ENCODE measurements around the gene ADARB2. TPM values are rescaled to one million over a fixed set of nuclear protein-coding genes. Genes with fewer than 3 reads are reported as not detected.
A peak's percentile ranks its signal among the peaks of the same experiment; 100 is the strongest.

The ADARB2 gene
- total and polyA plus RNA-seq, 4 donors = 0.22 to 1.3 (median 0.55) TPM

- H3K27ac ChIP-seq (ENCODE audit: low read depth in 1 of 2, low read length in 1 of 2) = no peak overlapping the region
- DNase-seq = no peak
- TF ChIP-seq CTCF (IDR thresholded peaks at IDR 0.05; ENCODE audit: control extremely low read depth, extremely low read depth) = no peak
- H3K4me3 ChIP-seq = no peak overlapping the region
- H3K9me3 ChIP-seq (ENCODE audit: control insufficient read depth in 4 of 4, insufficient read depth in 3 of 4, low read length in 3 of 4) = peaks cover 0 to 2% (median 0%) of the 10 kb centered on the region in 4 donors
- no peaks in the 10 kb centered on the region for H3K36me3 ChIP-seq (ENCODE audit: control insufficient read depth in 4 of 4, insufficient read depth in 4 of 4, low read length in 4 of 4)
- no peak overlapping the region for H3K9ac ChIP-seq (ENCODE audit: insufficient read depth in 1 of 2, low read length in 2 of 2)
- H3K4me1 ChIP-seq (ENCODE audit: control insufficient read depth in 5 of 5, insufficient read depth in 5 of 5, low read length in 5 of 5) = peaks cover 0 to 2% (median 0%) of the 10 kb centered on the region in 5 donors
- WGBS, 2 donors = 87 to 90% methylated on average over 10 of the region's 10 CpGs
- no peak for ATAC-seq (ENCODE audit: insufficient read depth, low FRiP score)
- H3K27me3 ChIP-seq (ENCODE audit: control insufficient read depth in 3 of 3, insufficient read depth in 3 of 3, low read length in 2 of 3) = peaks cover 0 to 2% (median 0%) of the 10 kb centered on the region in 3 donors
Observed at GRCh38 chr10:1766049-1766448, 28.7 kb upstream of the ADARB2 start.

GRCh38 chr10:1762076-1762475 lies 24.8 kb upstream of the ADARB2 start:
- Histone ChIP-seq H3K4me3 (no peak overlapping the region), H3K27me3 (ENCODE audit: control insufficient read depth in 3 of 3, insufficient read depth in 3 of 3, low read length in 2 of 3) (peaks cover 0 to 9% (median 0%) of the 10 kb centered on the region in 3 donors), H3K9me3 (ENCODE audit: control insufficient read depth in 4 of 4, insufficient read depth in 3 of 4, low read length in 3 of 4) (peaks cover 0 to 11% (median 0%) of the 10 kb centered on the region in 4 donors), H3K4me1 (ENCODE audit: control insufficient read depth in 5 of 5, insufficient read depth in 5 of 5, low read length in 5 of 5) (peaks cover 0 to 2% (median 0%) of the 10 kb centered on the region in 5 donors), H3K27ac (ENCODE audit: low read depth in 1 of 2, low read length in 1 of 2) (no peak overlapping the region), H3K36me3 (ENCODE audit: control insufficient read depth in 4 of 4, insufficient read depth in 4 of 4, low read length in 4 of 4) (no peaks in the 10 kb centered on the region), H3K9ac (ENCODE audit: insufficient read depth in 1 of 2, low read length in 2 of 2) (no peak overlapping the region)
- ATAC-seq (ENCODE audit: insufficient read depth, low FRiP score) (no peak), DNase-seq (peak in 1 of 3 donors; percentile 57)
- no peak for TF ChIP-seq CTCF (IDR thresholded peaks at IDR 0.05; ENCODE audit: control extremely low read depth, extremely low read depth)
- 59 to 66% methylated on average over 8 of the region's 8 CpGs for WGBS, 2 donors

GRCh38 chr10:1754506-1755153 lies 17.3 kb upstream of the ADARB2 start:
- H3K4me3 ChIP-seq = no peak overlapping the region
- peaks cover 0 to 8% (median 0%) of the 10 kb centered on the region in 5 donors for H3K4me1 ChIP-seq (ENCODE audit: control insufficient read depth in 5 of 5, insufficient read depth in 5 of 5, low read length in 5 of 5)
- no peak for TF ChIP-seq CTCF (IDR thresholded peaks at IDR 0.05; ENCODE audit: control extremely low read depth, extremely low read depth)
- WGBS, 2 donors = 42 to 57% methylated on average over 19 of the region's 19 CpGs
- no peak overlapping the region for H3K27ac ChIP-seq (ENCODE audit: low read depth in 1 of 2, low read length in 1 of 2)
- H3K36me3 ChIP-seq (ENCODE audit: control insufficient read depth in 4 of 4, insufficient read depth in 4 of 4, low read length in 4 of 4) = no peaks in the 10 kb centered on the region
- DNase-seq (no peak), ATAC-seq (ENCODE audit: insufficient read depth, low FRiP score) (no peak)
- no peak overlapping the region for H3K9ac ChIP-seq (ENCODE audit: insufficient read depth in 1 of 2, low read length in 2 of 2)
- H3K9me3 ChIP-seq (ENCODE audit: control insufficient read depth in 4 of 4, insufficient read depth in 3 of 4, low read length in 3 of 4) = peaks cover 0 to 10% (median 4%) of the 10 kb centered on the region in 4 donors
- peaks cover 0 to 10% (median 5%) of the 10 kb centered on the region in 3 donors for H3K27me3 ChIP-seq (ENCODE audit: control insufficient read depth in 3 of 3, insufficient read depth in 3 of 3, low read length in 2 of 3)
